ENCODE results near the gene PTPN12.

DNA sequence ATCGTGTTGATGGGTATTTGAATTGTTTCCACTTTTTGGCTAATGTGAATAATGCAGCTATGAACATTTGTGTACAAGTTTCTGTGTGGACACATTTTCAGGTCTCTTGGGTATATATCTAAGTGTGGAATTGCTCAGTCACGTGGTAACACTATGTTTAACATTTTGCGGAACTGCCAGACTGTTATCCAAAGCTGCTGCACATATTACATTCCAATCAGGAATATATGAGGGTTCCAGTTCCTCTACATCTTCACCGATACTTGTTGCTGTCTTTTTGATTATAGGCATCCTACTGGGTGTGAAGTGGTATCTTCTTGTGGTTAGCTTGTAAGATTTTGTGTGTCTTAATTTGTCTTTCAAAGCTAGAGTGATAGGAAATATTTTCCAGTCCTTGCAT, 6.8 kb downstream of the PTPN12 start:
- TF ChIP-seq EZH2phosphoT487 (IDR thresholded peaks at IDR 0.05; ENCODE audit: borderline replicate concordance) = no peak
- TF ChIP-seq, protein P1, sequence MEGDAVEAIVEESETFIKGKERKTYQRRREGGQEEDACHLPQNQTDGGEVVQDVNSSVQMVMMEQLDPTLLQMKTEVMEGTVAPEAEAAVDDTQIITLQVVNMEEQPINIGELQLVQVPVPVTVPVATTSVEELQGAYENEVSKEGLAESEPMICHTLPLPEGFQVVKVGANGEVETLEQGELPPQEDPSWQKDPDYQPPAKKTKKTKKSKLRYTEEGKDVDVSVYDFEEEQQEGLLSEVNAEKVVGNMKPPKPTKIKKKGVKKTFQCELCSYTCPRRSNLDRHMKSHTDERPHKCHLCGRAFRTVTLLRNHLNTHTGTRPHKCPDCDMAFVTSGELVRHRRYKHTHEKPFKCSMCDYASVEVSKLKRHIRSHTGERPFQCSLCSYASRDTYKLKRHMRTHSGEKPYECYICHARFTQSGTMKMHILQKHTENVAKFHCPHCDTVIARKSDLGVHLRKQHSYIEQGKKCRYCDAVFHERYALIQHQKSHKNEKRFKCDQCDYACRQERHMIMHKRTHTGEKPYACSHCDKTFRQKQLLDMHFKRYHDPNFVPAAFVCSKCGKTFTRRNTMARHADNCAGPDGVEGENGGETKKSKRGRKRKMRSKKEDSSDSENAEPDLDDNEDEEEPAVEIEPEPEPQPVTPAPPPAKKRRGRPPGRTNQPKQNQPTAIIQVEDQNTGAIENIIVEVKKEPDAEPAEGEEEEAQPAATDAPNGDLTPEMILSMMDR (conservative IDR thresholded peaks at IDR 0.05; ENCODE audit: low read length) = no peak
